DND-41 (cell line): ENCODE results near the gene STX1A.

Experiments
- ATAC-seq: fragments of 200-7000 bp; cut with Tn5 transposase; 3 replicates; pipeline ENCODE4 v1.9.1; 2021; ENCODE audit warnings: low read depth; ENCODE audit not compliant: insufficient read depth
- DNase-seq: peaks from one replicate; pipeline ENCODE4 v3.0.0-alpha.2; 2020
- H2AFZ ChIP-seq: 2 replicates; pipeline ENCODE4 v1.6.0; 2012; ENCODE audit warnings: low read depth, low read length
- H3K27ac ChIP-seq: 2 replicates; pipeline ENCODE4 v1.5.1; 2012; ENCODE audit warnings: low read length, inconsistent platforms
- H3K27me3 ChIP-seq: fragments of 200-600 bp; sonication (generic); 2 replicates; pipeline ENCODE4 v1.6.0; 2012; ENCODE audit warnings: low read length, mild to moderate bottlenecking, inconsistent platforms; ENCODE audit not compliant: insufficient read depth, poor library complexity
- H3K36me3 ChIP-seq: 2 replicates; pipeline ENCODE4 v1.5.1; 2012; ENCODE audit warnings: low read length, inconsistent platforms; ENCODE audit not compliant: insufficient read depth
- H3K4me1 ChIP-seq: 2 replicates; pipeline ENCODE4 v1.5.1; 2012; ENCODE audit warnings: mild to moderate bottlenecking, low read length; ENCODE audit not compliant: insufficient read depth
- H3K4me2 ChIP-seq: 2 replicates; pipeline ENCODE4 v1.6.0; 2012; ENCODE audit warnings: mild to moderate bottlenecking, moderate library complexity, low read length, inconsistent platforms; ENCODE audit not compliant: insufficient read depth
- H3K4me3 ChIP-seq, 2 experiments: fragments of 200-600 bp in 1 of 2; shearing (Covaris generic) in 1 of 2; 2 replicates each; pipeline ENCODE4 v1.5.1; 2012 to 2016; ENCODE audit warnings: inconsistent platforms in 2 of 2, low read length in 2 of 2, mild to moderate bottlenecking in 2 of 2, low read depth in 1 of 2, moderate library complexity in 1 of 2
- H3K79me2 ChIP-seq: 2 replicates; pipeline ENCODE4 v1.6.0; 2012; ENCODE audit warnings: low read length, inconsistent platforms; ENCODE audit not compliant: insufficient read depth
- H3K9ac ChIP-seq: 2 replicates; pipeline ENCODE4 v1.6.0; 2012; ENCODE audit warnings: low read depth, mild to moderate bottlenecking, inconsistent platforms, low read length, moderate library complexity
- H3K9me3 ChIP-seq: 2 replicates; pipeline ENCODE4 v1.5.1; 2012; ENCODE audit warnings: low read length, moderate library complexity, mild to moderate bottlenecking, inconsistent platforms; ENCODE audit not compliant: insufficient read depth, severe bottlenecking
- H4K20me1 ChIP-seq: 2 replicates; pipeline ENCODE4 v1.6.0; 2012; ENCODE audit warnings: low read length; ENCODE audit not compliant: insufficient read depth
- EZH2 ChIP-seq: IDR thresholded peaks from 3 replicates; pipeline ENCODE4 v1.6.1; 2012; ENCODE audit warnings: borderline replicate concordance, low read depth, mild to moderate bottlenecking, moderate library complexity, low read length, inconsistent platforms; ENCODE audit not compliant: severe bottlenecking
- TF ChIP-seq, protein P1 (sequence below): IDR thresholded peaks from 2 replicates; pipeline ENCODE4 v1.5.1; 2012; ENCODE audit warnings: borderline replicate concordance, low read length, moderate library complexity, mild to moderate bottlenecking; ENCODE audit not compliant: poor library complexity, severe bottlenecking; ENCODE audit errors: extremely low read depth

The STX1A gene

DNA sequence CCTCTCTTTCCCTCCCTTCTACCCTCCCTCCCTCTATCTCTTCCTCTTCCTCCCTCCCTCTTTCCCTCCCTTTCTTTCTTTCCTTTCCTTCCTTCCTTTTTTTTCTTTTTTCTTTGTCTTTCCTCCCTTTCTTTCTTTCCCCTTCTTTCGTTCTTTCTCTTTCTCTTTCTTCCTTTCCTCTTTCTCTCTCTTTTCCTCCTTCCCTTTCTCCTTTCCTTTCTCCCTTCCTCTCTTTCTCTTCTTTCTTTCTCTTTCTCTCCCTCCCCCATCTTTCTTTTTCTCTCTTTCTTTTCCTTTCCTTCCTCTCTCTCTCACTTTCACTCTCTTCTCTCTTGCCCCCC is 43.2 kb upstream of the STX1A start:
- ATAC-seq: no peak
- no peaks in the 10 kb centered on the region for H4K20me1 ChIP-seq
- H3K27ac ChIP-seq: no peak overlapping the region
- TF ChIP-seq, protein P1, sequence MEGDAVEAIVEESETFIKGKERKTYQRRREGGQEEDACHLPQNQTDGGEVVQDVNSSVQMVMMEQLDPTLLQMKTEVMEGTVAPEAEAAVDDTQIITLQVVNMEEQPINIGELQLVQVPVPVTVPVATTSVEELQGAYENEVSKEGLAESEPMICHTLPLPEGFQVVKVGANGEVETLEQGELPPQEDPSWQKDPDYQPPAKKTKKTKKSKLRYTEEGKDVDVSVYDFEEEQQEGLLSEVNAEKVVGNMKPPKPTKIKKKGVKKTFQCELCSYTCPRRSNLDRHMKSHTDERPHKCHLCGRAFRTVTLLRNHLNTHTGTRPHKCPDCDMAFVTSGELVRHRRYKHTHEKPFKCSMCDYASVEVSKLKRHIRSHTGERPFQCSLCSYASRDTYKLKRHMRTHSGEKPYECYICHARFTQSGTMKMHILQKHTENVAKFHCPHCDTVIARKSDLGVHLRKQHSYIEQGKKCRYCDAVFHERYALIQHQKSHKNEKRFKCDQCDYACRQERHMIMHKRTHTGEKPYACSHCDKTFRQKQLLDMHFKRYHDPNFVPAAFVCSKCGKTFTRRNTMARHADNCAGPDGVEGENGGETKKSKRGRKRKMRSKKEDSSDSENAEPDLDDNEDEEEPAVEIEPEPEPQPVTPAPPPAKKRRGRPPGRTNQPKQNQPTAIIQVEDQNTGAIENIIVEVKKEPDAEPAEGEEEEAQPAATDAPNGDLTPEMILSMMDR: no peak
- TF ChIP-seq EZH2: no peak
- H3K4me3 ChIP-seq: no peak overlapping the region
- no peaks in the 10 kb centered on the region for H3K27me3 ChIP-seq
- no peak overlapping the region for H3K9ac ChIP-seq
- H3K4me1 ChIP-seq: no peaks in the 10 kb centered on the region
- H2AFZ ChIP-seq: no peak overlapping the region
- no peaks in the 10 kb centered on the region for H3K9me3 ChIP-seq
- no peak for DNase-seq
- no peaks in the 10 kb centered on the region for H3K36me3 ChIP-seq
- no peaks in the 10 kb centered on the region for H3K79me2 ChIP-seq
- no peak overlapping the region for H3K4me2 ChIP-seq

- H3K4me2 ChIP-seq: no peak overlapping the region
- no peak for TF ChIP-seq EZH2
- TF ChIP-seq, protein P1: no peak
- H4K20me1 ChIP-seq: no peaks in the 10 kb centered on the region
- H3K79me2 ChIP-seq: no peaks in the 10 kb centered on the region
- no peaks in the 10 kb centered on the region for H3K36me3 ChIP-seq
- no peak overlapping the region for H3K9ac ChIP-seq
- no peak overlapping the region for H2AFZ ChIP-seq
- no peaks in the 10 kb centered on the region for H3K4me1 ChIP-seq
- no peak for DNase-seq
- H3K27ac ChIP-seq: no peak overlapping the region
- no peaks in the 10 kb centered on the region for H3K9me3 ChIP-seq
- ATAC-seq: no peak
- H3K27me3 ChIP-seq: no peaks in the 10 kb centered on the region
- H3K4me3 ChIP-seq: no peak overlapping the region
These were observed 42.6 kb upstream of the STX1A start for GRCh38 chr7:73761854-73762658.

DNA sequence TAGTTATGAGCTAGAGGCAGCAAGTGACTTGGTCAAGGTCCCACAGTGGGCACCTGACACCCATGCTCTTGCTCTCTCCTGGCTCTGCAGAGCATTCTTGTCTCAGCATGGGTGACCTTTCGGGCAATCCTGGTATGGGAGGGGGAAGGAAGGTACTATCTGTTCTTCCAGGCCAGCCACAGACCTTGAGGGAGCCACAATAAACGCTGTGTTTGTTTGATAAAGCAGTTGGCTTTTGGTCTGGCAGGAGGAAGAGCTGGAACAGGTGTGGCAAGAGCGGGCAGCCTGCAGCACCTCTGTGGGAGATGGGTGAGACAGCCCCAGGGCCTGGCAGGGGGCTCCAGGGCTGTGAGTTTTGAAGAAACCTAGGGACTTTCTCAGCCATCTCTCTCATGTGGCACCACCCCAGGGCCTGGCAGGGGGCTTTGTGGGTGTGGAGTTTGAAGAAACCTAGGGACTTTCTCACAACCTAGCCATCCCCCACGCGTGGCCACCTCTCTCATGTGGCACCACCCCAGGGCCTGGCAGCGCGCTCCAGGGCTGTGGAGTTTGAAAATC is 39.2 kb upstream of the STX1A start:
- H3K4me2 ChIP-seq: no peak overlapping the region
- no peaks in the 10 kb centered on the region for H3K4me1 ChIP-seq
- no peaks in the 10 kb centered on the region for H3K36me3 ChIP-seq
- H2AFZ ChIP-seq: no peak overlapping the region
- H3K9me3 ChIP-seq: no peaks in the 10 kb centered on the region
- no peaks in the 10 kb centered on the region for H3K27me3 ChIP-seq
- no peak overlapping the region for H3K9ac ChIP-seq
- no peaks in the 10 kb centered on the region for H4K20me1 ChIP-seq
- H3K27ac ChIP-seq: no peak overlapping the region
- DNase-seq (no peak), ATAC-seq (no peak)
- H3K4me3 ChIP-seq: no peak overlapping the region
- no peaks in the 10 kb centered on the region for H3K79me2 ChIP-seq
- no peak for TF ChIP-seq EZH2
- TF ChIP-seq, protein P1: no peak
